GM12891 (cell line): ENCODE data around the gene SPECC1.

Source experiments
- DNase-seq: peaks from one replicate; pipeline ENCODE4 v3.0.0; 2011; ENCODE audit warnings: low spot score; ENCODE audit not compliant: insufficient read length
- FAIRE-seq: peaks from 2 replicates; lab custom pipeline; 2011; peaks lifted over from hg19 to GRCh38; lab: Jason Lieb, UNC
- PAX5 ChIP-seq: IDR thresholded peaks from 2 replicates; pipeline ENCODE4 v1.6.1; 2011; ENCODE audit warnings: low read length, moderate library complexity, mild to moderate bottlenecking; ENCODE audit not compliant: insufficient read depth, severe bottlenecking
- POLR2A ChIP-seq: IDR thresholded peaks from 2 replicates; pipeline ENCODE4 v1.6.1; 2011; ENCODE audit warnings: low read depth, low read length, control low read depth
- POLR2AphosphoS5 ChIP-seq: IDR thresholded peaks from 2 replicates; pipeline ENCODE4 v1.6.1; 2011; ENCODE audit warnings: low read depth, low read length, control low read depth
- POU2F2 ChIP-seq: IDR thresholded peaks from 2 replicates; pipeline ENCODE4 v1.6.1; 2011; ENCODE audit warnings: low read depth, mild to moderate bottlenecking, control low read depth, low read length, moderate library complexity
- SPI1 ChIP-seq: IDR thresholded peaks from 2 replicates; pipeline ENCODE4 v1.6.1; 2011; ENCODE audit warnings: low read depth, low read length, control low read depth
- TAF1 ChIP-seq: IDR thresholded peaks from 2 replicates; pipeline ENCODE4 v1.6.1; 2011; ENCODE audit warnings: low read depth, low read length, control low read depth

The SPECC1 gene

GRCh38 chr17:20114466-20114865 lies 105.3 kb downstream of the SPECC1 start:
- FAIRE-seq: no peak
- TF ChIP-seq SPI1: no peak
- no peak for TF ChIP-seq POLR2A
- TF ChIP-seq POLR2AphosphoS5: no peak
- no peak for TF ChIP-seq POU2F2
- no peak for TF ChIP-seq TAF1
- no peak for TF ChIP-seq PAX5
- no peak for DNase-seq

DNA sequence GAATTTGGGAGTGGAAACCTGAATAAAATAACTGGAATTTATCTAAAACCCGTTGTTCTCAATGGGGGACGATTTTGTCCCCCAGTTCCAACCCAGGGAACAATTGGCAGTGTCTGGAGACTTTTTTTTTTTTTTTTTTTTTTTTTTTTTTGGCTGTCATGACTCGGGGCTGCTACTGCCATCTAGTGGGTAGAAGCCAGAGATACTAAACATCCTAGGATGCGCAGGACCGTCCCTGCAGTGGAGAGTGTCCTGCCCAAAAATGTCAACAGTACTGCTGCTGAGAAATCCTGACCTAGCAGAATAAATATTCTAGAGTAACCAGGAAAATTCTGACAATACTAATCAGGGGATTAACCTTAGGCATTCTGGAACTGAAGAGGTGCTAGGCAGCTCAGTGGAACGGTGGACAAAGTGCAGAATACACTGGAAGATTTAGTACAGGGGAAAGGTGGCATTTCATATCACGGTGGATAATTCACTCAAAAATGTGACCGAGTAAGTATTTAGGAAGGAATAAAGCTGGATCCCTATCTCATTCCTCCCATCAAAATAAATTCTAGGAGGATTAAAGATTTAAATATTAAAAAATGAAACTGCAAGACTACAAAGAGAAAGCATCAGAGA lies 107.6 kb downstream of the SPECC1 start:
- FAIRE-seq (peak; percentile 38), DNase-seq (no peak)
- no peak for TF ChIP-seq POLR2A
- no peak for TF ChIP-seq SPI1
- TF ChIP-seq POLR2AphosphoS5: no peak
- TF ChIP-seq POU2F2: no peak
- TF ChIP-seq PAX5: no peak

DNA sequence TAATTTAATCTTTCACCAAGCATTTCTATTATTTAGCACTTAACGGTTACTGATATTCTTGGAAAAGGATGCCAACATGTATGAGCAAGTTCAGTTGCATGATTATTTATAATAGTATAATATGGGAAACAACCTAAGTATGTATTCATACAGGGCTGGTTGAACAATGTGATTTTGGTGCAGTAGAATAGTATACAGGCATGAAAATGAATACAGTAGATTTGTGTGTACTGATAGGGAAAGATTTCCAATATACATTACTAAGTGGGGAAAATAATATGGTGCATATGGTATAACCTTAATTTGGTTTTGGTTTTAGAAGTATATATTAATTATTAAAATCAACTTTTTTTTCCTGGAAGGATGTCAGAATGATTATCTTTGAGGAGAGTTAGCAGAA lies 109.1 kb downstream of the SPECC1 start:
- no peak for TF ChIP-seq POLR2A
- no peak for TF ChIP-seq POLR2AphosphoS5
- TF ChIP-seq PAX5: no peak
- TF ChIP-seq SPI1: no peak
- no peak for TF ChIP-seq TAF1
- no peak for TF ChIP-seq POU2F2
- DNase-seq (no peak), FAIRE-seq (no peak)

DNA sequence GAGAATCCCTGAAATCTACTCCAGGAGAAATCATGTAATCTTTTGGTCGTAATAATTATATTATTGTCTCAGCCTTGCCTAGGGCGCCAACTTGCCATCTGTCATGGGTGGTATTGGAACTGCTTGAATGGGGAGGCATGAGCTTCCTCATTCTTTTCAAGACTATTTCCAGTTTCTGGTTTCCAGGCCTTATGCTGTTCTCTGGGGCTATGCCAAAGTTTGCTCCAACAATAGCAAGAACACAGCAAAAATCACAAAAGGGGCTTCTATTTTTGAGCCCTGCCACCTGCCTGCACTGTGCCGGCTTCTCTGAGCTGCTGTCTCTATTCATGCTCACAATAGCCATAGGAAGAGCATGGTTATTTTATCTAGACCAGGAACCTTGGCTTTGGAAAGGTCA lies 111.7 kb downstream of the SPECC1 start:
- TF ChIP-seq TAF1: no peak
- no peak for TF ChIP-seq POU2F2
- no peak for TF ChIP-seq PAX5
- TF ChIP-seq POLR2A: no peak
- no peak for TF ChIP-seq SPI1
- no peak for TF ChIP-seq POLR2AphosphoS5
- FAIRE-seq (no peak), DNase-seq (no peak)

DNA sequence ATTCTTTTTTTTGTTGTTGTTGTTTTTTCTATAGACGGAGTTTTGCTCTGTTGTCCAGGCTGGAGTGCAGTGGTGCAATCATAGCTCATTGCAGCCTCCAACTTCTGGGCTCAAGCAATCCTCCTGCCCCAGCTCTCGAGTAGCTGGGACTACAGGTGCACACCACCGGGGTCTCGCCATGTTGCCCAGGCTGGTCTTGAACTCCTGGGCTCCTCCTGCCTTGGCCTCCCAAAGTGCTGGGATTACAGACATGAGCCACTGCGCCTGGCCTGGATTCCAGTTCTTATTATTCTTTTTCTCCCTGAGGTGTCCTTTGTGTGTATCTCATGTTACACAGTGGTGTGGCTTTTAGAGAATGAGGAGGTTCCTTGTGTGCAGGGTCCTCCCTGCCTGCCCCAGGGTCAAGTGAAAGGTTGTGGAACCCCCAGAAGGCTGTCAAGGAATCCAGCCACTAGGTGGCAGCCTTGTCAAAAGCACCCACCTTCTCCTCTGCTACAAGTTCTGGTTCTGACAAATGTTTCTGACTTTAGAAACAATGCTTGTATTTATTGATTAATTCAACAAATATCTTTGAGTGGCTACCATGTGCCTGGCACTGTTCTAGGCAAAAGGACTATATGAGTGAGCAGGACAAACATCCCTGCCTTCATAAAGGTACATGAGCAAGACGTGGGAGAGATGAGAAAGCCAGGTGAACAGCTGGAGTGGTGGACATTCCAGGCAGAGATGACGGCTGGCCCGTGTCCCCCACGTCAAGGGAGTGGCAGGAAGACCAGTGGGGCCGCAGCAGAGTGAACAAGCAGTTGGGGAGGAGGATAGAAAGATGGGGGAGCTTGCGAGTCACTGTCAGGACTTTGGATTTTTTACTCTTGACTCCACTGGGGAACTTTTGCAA lies 112.4 kb downstream of the SPECC1 start:
- peak; percentile 75 for FAIRE-seq
- peak; percentile 46 for DNase-seq
- TF ChIP-seq POLR2A (no peak), PAX5 (no peak), POLR2AphosphoS5 (no peak), SPI1 (no peak), TAF1 (no peak), POU2F2 (no peak)

GRCh38 chr17:20122254-20122879 lies 113.2 kb downstream of the SPECC1 start:
- DNase-seq: no peak
- no peak for FAIRE-seq
- TF ChIP-seq POLR2A (no peak), POLR2AphosphoS5 (no peak), PAX5 (no peak), POU2F2 (no peak), TAF1 (no peak), SPI1 (no peak)

- TF ChIP-seq TAF1: no peak
- no peak for TF ChIP-seq SPI1
- TF ChIP-seq POU2F2: no peak
- no peak for TF ChIP-seq POLR2A
- no peak for TF ChIP-seq POLR2AphosphoS5
- TF ChIP-seq PAX5: no peak
These were observed 114.0 kb downstream of the SPECC1 start for GRCh38 chr17:20123209-20123608.

GRCh38 chr17:20125724-20126123 lies 116.6 kb downstream of the SPECC1 start:
- no peak for TF ChIP-seq SPI1
- no peak for TF ChIP-seq POU2F2
- no peak for TF ChIP-seq PAX5
- TF ChIP-seq POLR2A: no peak
- no peak for TF ChIP-seq POLR2AphosphoS5
- TF ChIP-seq TAF1: no peak
- FAIRE-seq (no peak), DNase-seq (no peak)

More at GRCh38 chr17:20123209-20123608, 114.0 kb downstream of the SPECC1 start:
- FAIRE-seq: peak; percentile 65
- no peak for DNase-seq

DNA sequence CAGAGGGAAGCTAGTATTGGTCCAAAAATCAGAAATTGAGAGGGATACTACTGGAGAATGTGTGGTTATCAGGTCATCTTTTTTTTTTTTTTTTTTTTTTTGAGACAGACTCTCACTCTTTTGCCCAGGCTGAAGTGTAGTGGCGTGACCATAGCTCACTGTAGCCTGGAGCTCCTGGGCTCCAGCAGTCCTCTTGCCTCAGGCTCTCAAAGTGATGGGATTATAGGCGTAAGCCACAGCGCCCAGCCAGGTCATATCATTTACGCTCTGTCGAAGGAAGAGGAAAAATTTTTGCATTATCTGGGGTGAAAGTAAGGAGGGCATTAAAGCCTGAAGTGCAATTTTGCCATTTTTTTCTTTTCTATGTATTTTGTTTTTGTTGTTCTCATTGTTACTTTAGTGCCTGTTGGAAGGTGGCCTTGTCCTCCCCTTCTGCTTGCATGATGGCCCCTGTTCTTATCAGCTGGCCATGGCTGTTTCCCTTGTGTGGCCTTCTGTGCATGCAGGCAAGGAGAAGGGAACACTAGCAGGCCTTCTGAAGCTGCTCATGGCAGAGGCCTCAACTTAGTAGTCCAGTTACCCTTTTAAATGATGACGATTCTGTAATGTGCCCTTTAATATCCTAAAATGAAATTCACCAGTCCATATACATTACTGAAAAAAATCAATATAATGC lies 118.3 kb downstream of the SPECC1 start:
- DNase-seq (no peak), FAIRE-seq (no peak)
- TF ChIP-seq POLR2AphosphoS5: no peak
- TF ChIP-seq TAF1: no peak
- no peak for TF ChIP-seq POLR2A
- TF ChIP-seq PAX5: no peak
- TF ChIP-seq POU2F2: no peak
- TF ChIP-seq SPI1: no peak
